ENCODE measurements around the gene AADAC. TPM values are rescaled to one million over a fixed set of nuclear protein-coding genes. Genes with fewer than 3 reads are reported as not detected.

Gene AADAC
- total RNA-seq, 2 donors from 2014 or later, result not detected

DNA sequence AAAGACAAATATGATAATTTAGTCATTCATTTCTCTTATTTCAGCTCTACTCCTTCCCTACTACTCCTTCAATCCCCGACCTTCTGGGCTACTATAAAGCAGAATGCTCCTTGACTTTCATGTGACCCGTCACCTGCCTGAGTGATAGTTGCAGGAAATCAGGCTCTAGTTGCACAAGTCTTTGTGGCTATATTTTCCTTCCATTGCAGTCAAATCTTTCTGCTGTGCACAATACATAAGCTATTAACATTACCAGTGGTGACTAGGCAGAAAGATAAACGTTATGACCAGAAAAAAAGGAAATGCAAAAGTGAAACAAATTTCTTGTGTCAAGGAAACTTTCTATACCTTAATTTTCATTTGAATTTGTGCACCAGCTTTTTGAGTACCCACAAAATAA is 61.8 kb downstream of the AADAC start:
- TF ChIP-seq, protein P1, sequence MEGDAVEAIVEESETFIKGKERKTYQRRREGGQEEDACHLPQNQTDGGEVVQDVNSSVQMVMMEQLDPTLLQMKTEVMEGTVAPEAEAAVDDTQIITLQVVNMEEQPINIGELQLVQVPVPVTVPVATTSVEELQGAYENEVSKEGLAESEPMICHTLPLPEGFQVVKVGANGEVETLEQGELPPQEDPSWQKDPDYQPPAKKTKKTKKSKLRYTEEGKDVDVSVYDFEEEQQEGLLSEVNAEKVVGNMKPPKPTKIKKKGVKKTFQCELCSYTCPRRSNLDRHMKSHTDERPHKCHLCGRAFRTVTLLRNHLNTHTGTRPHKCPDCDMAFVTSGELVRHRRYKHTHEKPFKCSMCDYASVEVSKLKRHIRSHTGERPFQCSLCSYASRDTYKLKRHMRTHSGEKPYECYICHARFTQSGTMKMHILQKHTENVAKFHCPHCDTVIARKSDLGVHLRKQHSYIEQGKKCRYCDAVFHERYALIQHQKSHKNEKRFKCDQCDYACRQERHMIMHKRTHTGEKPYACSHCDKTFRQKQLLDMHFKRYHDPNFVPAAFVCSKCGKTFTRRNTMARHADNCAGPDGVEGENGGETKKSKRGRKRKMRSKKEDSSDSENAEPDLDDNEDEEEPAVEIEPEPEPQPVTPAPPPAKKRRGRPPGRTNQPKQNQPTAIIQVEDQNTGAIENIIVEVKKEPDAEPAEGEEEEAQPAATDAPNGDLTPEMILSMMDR (conservative IDR thresholded peaks at IDR 0.05), result no peak
- H3K27me3 ChIP-seq (ENCODE audit: control insufficient read depth, insufficient read depth, low read length, poor library complexity, severe bottlenecking), result no peaks in the 10 kb centered on the region
- Mint-ChIP-seq H3K4me1 (no peaks in the 10 kb centered on the region), H3K4me3 (no peak overlapping the region), H3K9me3 (no peaks in the 10 kb centered on the region), H3K36me3 (ENCODE audit: low read depth) (no peaks in the 10 kb centered on the region), H3K27me3 (ENCODE audit: insufficient read depth) (no peaks in the 10 kb centered on the region), H3K27ac (no peak overlapping the region)
- no peak overlapping the region for H3K9ac ChIP-seq (ENCODE audit: extremely low read depth, low read length, poor library complexity, severe bottlenecking)
- H3K4me1 ChIP-seq (ENCODE audit: control insufficient read depth, insufficient read depth, low read length), result no peaks in the 10 kb centered on the region
- WGBS, 2 experiments (ENCODE audit: insufficient coverage in 1 of 2, insufficient read length in 1 of 2), result 86 to 90% methylated on average over 2 to 3 of the region's 3 CpGs
- H3K4me3 ChIP-seq (ENCODE audit: low read length), result no peak overlapping the region
- no peaks in the 10 kb centered on the region for H3K9me3 ChIP-seq (ENCODE audit: control insufficient read depth, low read length)
- no peak for DNase-seq
- H3K36me3 ChIP-seq (ENCODE audit: control insufficient read depth, insufficient read depth, low read length), result no peaks in the 10 kb centered on the region
- H3K27ac ChIP-seq (ENCODE audit: low read depth, low read length), result no peak overlapping the region

DNA sequence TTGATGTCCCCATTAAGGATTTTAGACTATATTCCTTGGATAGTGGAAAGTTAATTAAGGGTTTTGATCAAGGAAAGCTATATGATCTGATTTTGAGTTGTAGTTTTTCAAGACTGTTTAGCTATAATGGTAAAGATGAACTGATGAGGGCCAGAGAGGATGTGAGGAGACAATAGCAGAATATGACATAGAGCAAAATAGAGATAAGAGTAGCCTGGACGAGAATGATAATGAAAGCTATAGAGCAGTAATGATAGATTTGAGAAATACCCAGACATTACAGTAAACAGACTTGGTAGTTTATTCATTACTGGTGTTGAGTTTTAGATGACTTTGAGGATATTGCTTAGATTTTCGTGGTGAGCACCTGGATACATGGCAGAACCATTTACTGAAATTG is 63.4 kb downstream of the AADAC start:
- Histone ChIP-seq H3K9ac (ENCODE audit: extremely low read depth, low read length, poor library complexity, severe bottlenecking) (no peak overlapping the region), H3K36me3 (ENCODE audit: control insufficient read depth, insufficient read depth, low read length) (no peaks in the 10 kb centered on the region), H3K4me1 (ENCODE audit: control insufficient read depth, insufficient read depth, low read length) (no peaks in the 10 kb centered on the region), H3K4me3 (ENCODE audit: low read length) (no peak overlapping the region), H3K27me3 (ENCODE audit: control insufficient read depth, insufficient read depth, low read length, poor library complexity, severe bottlenecking) (no peaks in the 10 kb centered on the region), H3K27ac (ENCODE audit: low read depth, low read length) (no peak overlapping the region), H3K9me3 (ENCODE audit: control insufficient read depth, low read length) (no peaks in the 10 kb centered on the region)
- TF ChIP-seq, protein P1 (conservative IDR thresholded peaks at IDR 0.05), result no peak
- Mint-ChIP-seq H3K9me3 (no peaks in the 10 kb centered on the region), H3K27me3 (ENCODE audit: insufficient read depth) (no peaks in the 10 kb centered on the region), H3K27ac (no peak overlapping the region), H3K36me3 (ENCODE audit: low read depth) (no peaks in the 10 kb centered on the region), H3K4me1 (no peaks in the 10 kb centered on the region), H3K4me3 (no peak overlapping the region)
- WGBS, 2 experiments (ENCODE audit: insufficient coverage in 1 of 2, insufficient read length in 1 of 2), result 75 to 88% methylated on average over 1 to 2 of the region's 2 CpGs
- no peak for DNase-seq

Other genes starting within 250 kb of the AADAC start
- not detected for gene AADACL2, start 80.2 kb upstream of the AADAC start, total RNA-seq
- gene SUCNR1, start 59.5 kb downstream of the AADAC start, total RNA-seq, result not detected